ENCODE measurements around the gene SLC19A2. TPM values are rescaled to one million over a fixed set of nuclear protein-coding genes. Genes with fewer than 3 reads are reported as not detected.

The SLC19A2 gene
- total RNA-seq, 1 experiment from 2014 or later = 12.8 TPM

GRCh38 chr1:169457443-169457842, 28.3 kb downstream of the SLC19A2 start:
- H3K9me3 ChIP-seq (ENCODE audit: control insufficient read depth, low read depth, low read length) = no peaks in the 10 kb centered on the region
- no peak overlapping the region for H3K9ac ChIP-seq (ENCODE audit: extremely low read depth, insufficient read length, low read length)
- Mint-ChIP-seq H3K9me3 (peaks cover 10 to 12% of the 10 kb centered on the region in 2 experiments), H3K27me3 (ENCODE audit: low read depth) (no peaks in the 10 kb centered on the region), H3K4me1 (peaks cover 0 to 3% of the 10 kb centered on the region in 2 experiments; a peak in 1 of 4 replicates), H3K4me3 (no peak overlapping the region), H3K27ac (no peak overlapping the region), H3K36me3 (ENCODE audit: insufficient read depth in 1 of 3, low read depth in 3 of 3) (peaks cover 4 to 7% (median 5%) of the 10 kb centered on the region in 3 experiments; a peak in 3 of 7 replicates)
- H2AK5ac ChIP-seq (ENCODE audit: insufficient read length, low read length) = no peak overlapping the region
- H3K79me2 ChIP-seq (ENCODE audit: insufficient read depth, low read length) = no peaks in the 10 kb centered on the region
- H3K4me1 ChIP-seq (ENCODE audit: insufficient read depth, low read length) = no peaks in the 10 kb centered on the region
- no peak overlapping the region for H2BK20ac ChIP-seq (ENCODE audit: low read depth, low read length, poor library complexity, severe bottlenecking)
- TF ChIP-seq CTCF (conservative IDR thresholded peaks at IDR 0.05) = no peak
- H3K14ac ChIP-seq (ENCODE audit: insufficient read depth, low read length) = no peak overlapping the region
- H4K91ac ChIP-seq (ENCODE audit: insufficient read length, low read depth, low read length) = no peak overlapping the region
- H2BK15ac ChIP-seq (ENCODE audit: low read depth, low read length) = no peak overlapping the region
- no peak overlapping the region for H3K27ac ChIP-seq (ENCODE audit: insufficient read length, low read depth, low read length)
- no peak overlapping the region for H3T11ph ChIP-seq (ENCODE audit: low read length)
- H3K4me2 ChIP-seq (ENCODE audit: insufficient read depth, insufficient read length, low read length) = no peak overlapping the region
- peaks cover 6% of the 10 kb centered on the region for H3K23me2 ChIP-seq (ENCODE audit: insufficient read length, low read depth, low read length, poor library complexity, severe bottlenecking)
- no peak overlapping the region for H4K5ac ChIP-seq (ENCODE audit: insufficient read length, low read depth, low read length)
- H2BK12ac ChIP-seq (ENCODE audit: insufficient read length, low read depth, low read length) = no peak overlapping the region
- no peak overlapping the region for H4K8ac ChIP-seq (replicated peaks; ENCODE audit: insufficient read length, low read depth, low read length)
- H2BK120ac ChIP-seq (ENCODE audit: low read depth, low read length, poor library complexity, severe bottlenecking) = no peak overlapping the region
- no peak for DNase-seq
- H2BK5ac ChIP-seq (ENCODE audit: insufficient read length, low read length) = no peak overlapping the region
- H4K20me1 ChIP-seq (ENCODE audit: control insufficient read depth, insufficient read depth, insufficient read length) = no peaks in the 10 kb centered on the region
- H3K18ac ChIP-seq (ENCODE audit: insufficient read length, low read depth, low read length) = no peak overlapping the region
- no peaks in the 10 kb centered on the region for H3K27me3 ChIP-seq (ENCODE audit: insufficient read depth, low read length)
- H3K79me1 ChIP-seq (ENCODE audit: insufficient read depth, low read depth, low read length, poor library complexity, severe bottlenecking) = no peaks in the 10 kb centered on the region
- no CpG with 5 or more reads among the region's 1 CpG for WGBS (ENCODE audit: extremely low coverage, insufficient read length, low lambda C conversion rate)
- H3K23ac ChIP-seq (ENCODE audit: insufficient read length, low read depth, low read length) = no peak overlapping the region
- no peak overlapping the region for H2AFZ ChIP-seq (ENCODE audit: low read length)
- H3K4ac ChIP-seq (ENCODE audit: low read depth, low read length) = no peak overlapping the region
- no peak overlapping the region for H3K56ac ChIP-seq (ENCODE audit: insufficient read length, low read depth, low read length)

All from H9 (cell line).